Esophagus muscularis mucosa (tissue), 4 donors: ENCODE data around the gene IFRD2. TPM values are rescaled to one million over a fixed set of nuclear protein-coding genes. Genes with fewer than 3 reads are reported as not detected.
"Not testable (repeated sequence)": the region's sequence is repeated elsewhere in the genome, so short reads cannot be mapped to it uniquely, and the experiment has no call there.

Experiments
- DNase-seq: peaks from one replicate; pipeline ENCODE4 v3.0.0-alpha.2; 2017; ENCODE audit errors: extremely low spot score
- H3K27ac ChIP-seq, 4 donors: fragments of 200-600 bp; sonication (generic); replicated peaks in 1 of 4; 1 replicate in 3 of 4; 2 replicates in 1 of 4; pipeline ENCODE4 v1.5.1; 2016 to 2019; ENCODE audit warnings: mild to moderate bottlenecking in 1 of 4
- H3K27me3 ChIP-seq, 4 donors: fragments of 200-600 bp; sonication (generic); one replicate each; pipeline versions ENCODE4 v1.5.1 to v1.6.0; 2016 to 2019
- H3K36me3 ChIP-seq, 4 donors: fragments of 200-600 bp; sonication (generic); one replicate each; pipeline ENCODE4 v1.5.1; 2016 to 2019
- H3K4me1 ChIP-seq, 4 donors: fragments of 200-600 bp; sonication (generic); one replicate each; pipeline ENCODE4 v1.5.1; 2016 to 2019
- H3K4me3 ChIP-seq, 4 donors: fragments of 200-600 bp; sonication (generic); 1 replicate in 2 of 4; 2 replicates in 2 of 4; pipeline ENCODE4 v1.5.1; 2016 to 2019; ENCODE audit warnings: mild to moderate bottlenecking in 4 of 4, moderate library complexity in 1 of 4
- H3K9me3 ChIP-seq, 4 donors: fragments of 200-600 bp; sonication (generic); 1 replicate in 3 of 4; 2 replicates in 1 of 4; pipeline ENCODE4 v1.5.1; 2016 to 2019
- CTCF ChIP-seq, 3 experiments: fragments of 200-600 bp in 2 of 3; fragments of 450-650 bp in 1 of 3; sonication (generic) in 2 of 3; IDR thresholded peaks; one replicate each; pipeline ENCODE4 v1.5.1; 2017 to 2019; ENCODE audit warnings: antibody characterized with exemption in 3 of 3, mild to moderate bottlenecking in 2 of 3, moderate library complexity in 1 of 3
- EP300 ChIP-seq: sonication (generic); formaldehyde crosslinking; IDR thresholded peaks from one replicate; pipeline ENCODE4 v1.6.1; 2017; ENCODE audit warnings: antibody characterized with exemption
- POLR2A ChIP-seq: fragments of 450-650 bp; IDR thresholded peaks from one replicate; pipeline ENCODE4 v1.6.1; 2017; ENCODE audit warnings: antibody characterized with exemption, moderate library complexity, mild to moderate bottlenecking, low read depth
- POLR2AphosphoS5 ChIP-seq, 2 donors: sonication (generic); formaldehyde crosslinking; IDR thresholded peaks; one replicate each; pipeline ENCODE4 v1.6.1; 2017; ENCODE audit warnings: antibody characterized with exemption in 2 of 2
- WGBS: methylation state at CpG from one replicate; pipeline ENCODE4 v1.1.5; 2018; 5-methylcytosine and 5-hydroxymethylcytosine counted together
- intact Hi-C: fragments of 100-400 bp; cut with DNase I; formaldehyde crosslinking; loops from one replicate; pipeline ENCODE4 v1.15.1; 2023
- total RNA-seq, 4 donors: library from RNA; depleted of rRNA; stranded (reverse); fragments of >200 nt; gene quantifications; one replicate each; pipeline versions ENCODE4 v1.1.0 to v1.2.1, GENCODE V29; 2016

The IFRD2 gene
- total RNA-seq, 4 donors from 2014 or later, result 49.4 to 106 (median 85.8) TPM

DNA sequence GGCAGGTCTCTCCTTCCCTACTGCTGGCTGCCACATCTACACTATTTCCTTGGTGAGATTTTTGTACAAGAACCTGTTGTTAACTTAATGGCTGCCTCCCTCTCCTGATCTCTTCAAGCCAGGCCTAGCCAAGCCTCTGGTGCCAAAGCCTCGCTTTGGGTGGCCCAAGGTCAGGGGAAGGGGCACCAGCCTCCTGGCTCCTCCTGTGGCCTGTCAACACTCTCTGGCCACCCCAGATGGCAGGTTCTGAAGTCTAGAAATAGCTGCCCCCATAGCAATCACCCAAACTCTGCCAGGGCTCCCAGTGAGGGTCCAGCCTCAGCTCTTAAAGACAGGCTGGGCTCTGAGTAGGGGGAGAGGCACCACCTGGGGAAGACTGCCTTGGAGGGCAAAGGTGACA lies 5.0 kb downstream of the IFRD2 start:
- Histone ChIP-seq H3K27ac (no peak overlapping the region), H3K4me3 (no peak overlapping the region), H3K36me3 (peaks cover 30 to 48% (median 43%) of the 10 kb centered on the region in 4 donors), H3K4me1 (peaks cover 17 to 28% (median 21%) of the 10 kb centered on the region in 4 donors), H3K9me3 (no peaks in the 10 kb centered on the region), H3K27me3 (no peaks in the 10 kb centered on the region)
- no peak for TF ChIP-seq EP300
- TF ChIP-seq CTCF (IDR thresholded peaks at IDR 0.05), result no peak
- TF ChIP-seq POLR2A, result no peak
- TF ChIP-seq POLR2AphosphoS5 (IDR thresholded peaks at IDR 0.05), result no peak
- 100% methylated on average over 1 of the region's 1 CpG for WGBS
- intact Hi-C loops, result no loop called here
- DNase-seq, result no peak

DNA sequence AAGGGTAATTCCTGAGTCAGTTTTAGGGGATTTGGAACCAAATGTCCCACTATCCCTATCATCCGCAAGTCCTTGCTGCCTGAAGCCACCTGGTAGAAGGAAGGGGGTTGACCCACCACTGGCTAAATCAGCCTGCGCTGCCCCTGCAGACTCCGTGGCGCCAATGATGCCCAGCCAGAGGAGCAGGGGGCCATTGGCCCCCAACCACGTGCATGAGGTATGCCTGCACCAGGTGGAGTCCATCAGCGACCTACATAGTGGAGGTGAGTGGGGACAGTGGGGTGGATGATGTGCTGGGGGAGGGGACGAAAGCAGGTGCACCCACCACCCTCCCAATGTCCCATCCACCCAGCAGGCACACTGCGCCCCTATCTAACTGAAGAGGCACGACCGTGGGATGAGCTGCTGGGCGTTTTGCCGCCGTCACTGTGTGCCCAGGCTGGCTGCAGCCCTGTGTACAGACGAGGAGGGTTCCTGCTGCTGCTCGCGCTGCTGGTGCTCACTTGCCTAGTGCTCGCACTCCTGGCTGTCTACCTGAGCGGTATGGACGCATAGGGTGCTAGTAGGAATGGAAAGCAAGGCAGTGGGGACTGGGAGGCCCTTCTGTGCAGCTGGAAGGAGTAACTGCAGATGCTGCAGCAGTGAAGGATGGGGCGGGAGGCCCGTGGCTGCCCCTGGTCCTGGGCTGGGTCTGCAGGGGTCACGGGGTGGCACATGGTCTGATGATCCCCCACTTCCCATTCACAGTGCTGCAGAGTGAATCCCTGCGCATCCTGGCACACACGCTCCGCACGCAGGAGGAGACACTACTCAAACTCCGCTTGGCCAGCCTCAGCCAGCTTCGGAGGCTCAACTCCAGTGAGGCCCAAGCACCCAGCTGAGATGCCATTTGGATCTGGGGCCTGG lies 5.7 kb downstream of the IFRD2 start:
- Histone ChIP-seq H3K36me3 (peaks cover 30 to 48% (median 43%) of the 10 kb centered on the region in 4 donors), H3K9me3 (no peaks in the 10 kb centered on the region), H3K4me3 (no peak overlapping the region), H3K4me1 (peaks cover 14 to 26% (median 18%) of the 10 kb centered on the region in 4 donors), H3K27me3 (no peaks in the 10 kb centered on the region), H3K27ac (no peak overlapping the region)
- DNase-seq, result no peak
- intact Hi-C loops, result no loop called here
- 78% methylated on average over 20 of the region's 28 CpGs for WGBS
- TF ChIP-seq POLR2A (no peak), CTCF (IDR thresholded peaks at IDR 0.05) (no peak), POLR2AphosphoS5 (IDR thresholded peaks at IDR 0.05) (no peak), EP300 (no peak)

- H3K27ac ChIP-seq, H3K9me3 ChIP-seq, DNase-seq, intact Hi-C loops, H3K4me3 ChIP-seq, H3K27me3 ChIP-seq: not testable (repeated sequence)
- Histone ChIP-seq H3K4me1 (peaks cover 3 to 15% (median 4%) of the 10 kb centered on the region in 4 donors), H3K36me3 (peaks cover 16 to 33% (median 29%) of the 10 kb centered on the region in 4 donors)
- WGBS, result 78% methylated on average over 6 of the region's 6 CpGs
Measured at GRCh38 chr3:50284121-50284520, 8.1 kb downstream of the IFRD2 start.

DNA sequence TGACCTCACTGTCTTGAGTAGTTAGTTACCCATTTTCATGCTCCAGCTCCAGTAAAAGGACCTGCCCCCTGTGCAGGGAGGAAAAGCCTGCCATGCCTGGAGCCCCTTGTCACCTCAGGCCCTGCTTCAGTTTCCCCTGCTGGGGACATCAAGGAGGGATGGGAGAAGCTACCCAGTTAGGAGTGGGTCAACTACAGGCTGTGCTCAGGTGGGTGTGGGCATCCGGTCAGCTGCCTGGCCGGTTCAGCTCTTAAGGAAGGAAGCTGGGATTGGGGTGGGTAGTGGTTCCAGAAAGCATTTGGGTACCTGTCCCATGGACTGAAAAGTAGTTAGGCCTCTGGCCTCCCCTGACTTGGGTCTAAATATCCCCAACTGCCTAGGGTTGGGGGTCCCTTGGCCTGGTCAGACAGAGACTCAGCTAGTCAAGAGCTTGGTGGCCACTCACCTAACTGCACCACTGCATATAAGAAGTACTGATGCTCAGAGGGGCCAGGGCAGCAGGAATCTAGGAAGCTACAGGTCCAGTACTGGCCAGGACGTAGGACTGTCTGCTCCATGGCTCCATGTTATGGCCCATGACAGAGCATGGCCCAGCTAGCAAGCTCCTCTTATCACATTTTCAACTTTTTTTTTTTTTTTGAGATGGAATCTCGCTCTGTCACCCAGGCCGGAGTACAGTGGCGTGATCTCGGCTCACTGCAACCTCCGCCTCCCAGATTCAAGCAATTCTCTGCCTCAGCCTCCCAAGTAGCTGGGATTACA lies 12.8 kb downstream of the IFRD2 start:
- TF ChIP-seq CTCF (IDR thresholded peaks at IDR 0.05) (no peak), POLR2A (no peak), POLR2AphosphoS5 (IDR thresholded peaks at IDR 0.05) (no peak), EP300 (no peak)
- WGBS, result 96% methylated on average over 8 of the region's 8 CpGs
- H3K4me3 ChIP-seq, result no peak overlapping the region
- intact Hi-C loops, result no loop called here
- H3K36me3 ChIP-seq, result peaks cover 0 to 20% (median 9%) of the 10 kb centered on the region in 4 donors
- peak overlapping the region in 1 of 4 donors; percentile 22 for H3K27ac ChIP-seq
- peaks cover 0 to 27% (median 4%) of the 10 kb centered on the region in 4 donors for H3K27me3 ChIP-seq
- H3K4me1 ChIP-seq, result peaks cover 11 to 30% (median 24%) of the 10 kb centered on the region in 4 donors
- DNase-seq, result no peak
- H3K9me3 ChIP-seq, result no peaks in the 10 kb centered on the region

DNA sequence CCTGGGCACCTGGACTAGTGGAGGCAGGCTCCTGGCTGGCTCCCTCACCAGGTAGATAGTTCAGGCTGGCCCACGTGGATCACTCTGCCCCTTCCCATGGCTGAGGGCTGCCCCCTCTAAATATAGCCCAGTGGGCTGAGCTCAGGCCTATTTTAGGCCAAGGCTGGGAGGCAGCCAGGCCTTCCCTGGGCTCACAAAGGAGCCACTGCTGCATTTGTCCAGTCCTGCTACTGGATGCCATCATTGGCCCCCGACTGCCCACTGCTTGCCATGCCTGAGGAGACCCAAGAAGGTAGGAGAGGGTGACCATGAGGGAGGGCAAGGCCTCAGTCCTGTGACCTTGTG lies 13.4 kb downstream of the IFRD2 start, which contains the start of gene LSMEM2:
Gene LSMEM2, plus strand, starts transcription at position 208 of the 345 bp plus-strand sequence. Its CDS starts 27 bp downstream, at position 235.
- Histone ChIP-seq H3K4me1 (peaks cover 17 to 36% (median 30%) of the 10 kb centered on the region in 4 donors), H3K9me3 (no peaks in the 10 kb centered on the region), H3K4me3 (no peak within 1 kb of the TSS), H3K36me3 (peaks cover 0 to 20% (median 9%) of the 10 kb centered on the region in 4 donors), H3K27me3 (peaks cover 0 to 33% (median 5%) of the 10 kb centered on the region in 4 donors), H3K27ac (peak within 1 kb of the TSS in 1 of 4 donors; percentile 22)
- intact Hi-C loops, result no loop called here
- DNase-seq, result no peak
- WGBS, result no CpG with 5 or more reads among the region's 2 CpGs
- TF ChIP-seq POLR2AphosphoS5 (IDR thresholded peaks at IDR 0.05) (no peak), CTCF (IDR thresholded peaks at IDR 0.05) (no peak), EP300 (no peak), POLR2A (no peak)
